ENCODE measurements around the gene TRPM6.

DNA sequence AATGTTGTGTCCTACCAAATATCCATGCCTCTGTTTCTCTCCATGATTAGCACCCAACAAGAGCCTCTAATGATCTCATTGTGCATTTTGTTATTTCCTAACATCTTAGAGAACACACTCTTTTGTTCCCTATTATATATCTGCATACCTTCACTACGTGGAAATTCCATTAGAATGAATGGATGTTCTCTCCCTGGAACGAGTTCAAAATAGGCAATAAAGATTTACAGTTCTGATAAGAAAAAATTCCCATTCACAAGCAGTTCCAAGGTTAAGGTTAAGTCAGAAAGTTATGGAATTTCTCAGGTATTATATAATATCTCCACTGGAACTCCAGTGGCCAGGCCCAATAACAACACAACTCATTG, 83.7 kb downstream of the TRPM6 start:
- TF ChIP-seq, protein P1, sequence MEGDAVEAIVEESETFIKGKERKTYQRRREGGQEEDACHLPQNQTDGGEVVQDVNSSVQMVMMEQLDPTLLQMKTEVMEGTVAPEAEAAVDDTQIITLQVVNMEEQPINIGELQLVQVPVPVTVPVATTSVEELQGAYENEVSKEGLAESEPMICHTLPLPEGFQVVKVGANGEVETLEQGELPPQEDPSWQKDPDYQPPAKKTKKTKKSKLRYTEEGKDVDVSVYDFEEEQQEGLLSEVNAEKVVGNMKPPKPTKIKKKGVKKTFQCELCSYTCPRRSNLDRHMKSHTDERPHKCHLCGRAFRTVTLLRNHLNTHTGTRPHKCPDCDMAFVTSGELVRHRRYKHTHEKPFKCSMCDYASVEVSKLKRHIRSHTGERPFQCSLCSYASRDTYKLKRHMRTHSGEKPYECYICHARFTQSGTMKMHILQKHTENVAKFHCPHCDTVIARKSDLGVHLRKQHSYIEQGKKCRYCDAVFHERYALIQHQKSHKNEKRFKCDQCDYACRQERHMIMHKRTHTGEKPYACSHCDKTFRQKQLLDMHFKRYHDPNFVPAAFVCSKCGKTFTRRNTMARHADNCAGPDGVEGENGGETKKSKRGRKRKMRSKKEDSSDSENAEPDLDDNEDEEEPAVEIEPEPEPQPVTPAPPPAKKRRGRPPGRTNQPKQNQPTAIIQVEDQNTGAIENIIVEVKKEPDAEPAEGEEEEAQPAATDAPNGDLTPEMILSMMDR (IDR thresholded peaks at IDR 0.05) = no peak
- TF ChIP-seq POLR2A (IDR thresholded peaks at IDR 0.05) = no peak
